Fibroblast of the aortic adventitia (primary cell): ENCODE data around the gene FAM83D. TPM values are rescaled to one million over a fixed set of nuclear protein-coding genes. Genes with fewer than 3 reads are reported as not detected.
A peak's percentile ranks its signal among the peaks of the same experiment; 100 is the strongest.

ENCODE experiments used
- DNase-seq: peaks from one replicate; pipeline ENCODE4 v3.0.0-alpha.2; 2010; ENCODE audit warnings: low read depth
- H3K4me3 ChIP-seq: 2 replicates; pipeline ENCODE4 v1.5.1; 2011; ENCODE audit warnings: low read depth, mild to moderate bottlenecking, control low read depth, low read length, moderate library complexity
- CTCF ChIP-seq: IDR thresholded peaks from 2 replicates; pipeline ENCODE4 v1.5.1; 2011; ENCODE audit warnings: mild to moderate bottlenecking, low read length, control low read depth, inconsistent platforms; ENCODE audit not compliant: insufficient read depth
- total RNA-seq: library from RNA; depleted of rRNA; stranded (reverse); fragments of >200 nt; gene quantifications from 2 replicates; pipeline ENCODE4 v1.2.3, GENCODE V29; 2012; ENCODE audit warnings: low replicate concordance

FAM83D gene
- 2.2 and 16.7 TPM in 2 replicates for total RNA-seq

GRCh38 chr20:38926142-38926933 is at the start of gene FAM83D:
FAM83D (plus strand) TSS chr20:38926417; CDS start chr20:38926443, 26 bp downstream.
- H3K4me3 ChIP-seq: peak within 1 kb of the TSS; percentile 80
- TF ChIP-seq CTCF: no peak
- DNase-seq: peak; percentile 98

GRCh38 chr20:38877483-38877882 is 48.7 kb upstream of the FAM83D start:
- no peak for DNase-seq
- H3K4me3 ChIP-seq: no peak overlapping the region
- TF ChIP-seq CTCF: no peak

GRCh38 chr20:38878866-38879265 is 47.4 kb upstream of the FAM83D start:
- DNase-seq: peak; percentile 31
- no peak overlapping the region for H3K4me3 ChIP-seq
- TF ChIP-seq CTCF: no peak

- TF ChIP-seq CTCF: no peak
- no peak overlapping the region for H3K4me3 ChIP-seq
- DNase-seq: no peak
Observed at GRCh38 chr20:38880952-38881735, 45.1 kb upstream of the FAM83D start.

GRCh38 chr20:38881806-38882440 is 44.3 kb upstream of the FAM83D start:
- no peak for DNase-seq
- no peak for TF ChIP-seq CTCF
- no peak overlapping the region for H3K4me3 ChIP-seq

GRCh38 chr20:38882600-38882999 is 43.6 kb upstream of the FAM83D start:
- DNase-seq: no peak

More at GRCh38 chr20:38882600-38882999, 43.6 kb upstream of the FAM83D start:
- TF ChIP-seq CTCF: no peak
- no peak overlapping the region for H3K4me3 ChIP-seq
